Neuronal stem cell (in vitro differentiated cells): ENCODE results near the gene CFAP54.

ENCODE experiments used
- DNase-seq: peaks from one replicate; pipeline ENCODE4 v3.0.0-alpha.2; 2013; ENCODE audit warnings: low spot score
- H2AFZ ChIP-seq: one replicate; pipeline ENCODE4 v1.6.1; 2013; ENCODE audit warnings: mild to moderate bottlenecking, low read length, inconsistent platforms
- H2AK5ac ChIP-seq: 2 replicates; pipeline ENCODE4 v1.6.1; 2013; ENCODE audit warnings: low read depth, mild to moderate bottlenecking, inconsistent platforms, low read length, moderate library complexity, mixed read lengths
- H2BK120ac ChIP-seq: 2 replicates; pipeline ENCODE4 v1.6.1; 2013; ENCODE audit warnings: low read depth, mild to moderate bottlenecking, inconsistent platforms, low read length, moderate library complexity, mixed read lengths
- H2BK12ac ChIP-seq: one replicate; pipeline ENCODE4 v1.6.1; 2013; ENCODE audit warnings: low read length, inconsistent platforms
- H2BK15ac ChIP-seq: 2 replicates; pipeline ENCODE4 v1.6.1; 2013; ENCODE audit warnings: mild to moderate bottlenecking, low read length, inconsistent platforms, mixed read lengths
- H2BK5ac ChIP-seq: one replicate; pipeline ENCODE4 v1.6.1; 2013; ENCODE audit warnings: inconsistent platforms, mild to moderate bottlenecking, low read length, moderate library complexity
- H3K14ac ChIP-seq: one replicate; pipeline ENCODE4 v1.6.1; 2013; ENCODE audit warnings: low read length, inconsistent platforms
- H3K18ac ChIP-seq: 2 replicates; pipeline ENCODE4 v1.6.1; 2013; ENCODE audit warnings: low read length, inconsistent platforms
- H3K23ac ChIP-seq: 2 replicates; pipeline ENCODE4 v1.6.1; 2013; ENCODE audit warnings: low read depth, mild to moderate bottlenecking, mixed read lengths, low read length, inconsistent platforms; ENCODE audit not compliant: poor library complexity
- H3K27ac ChIP-seq: replicated peaks from 3 replicates; pipeline ENCODE4 v1.5.1; 2013; ENCODE audit warnings: low read length, inconsistent platforms
- H3K27me3 ChIP-seq, 3 experiments: 2 replicates each; pipeline ENCODE4 v1.6.1; 2013; ENCODE audit warnings: low read length in 3 of 3, mild to moderate bottlenecking in 2 of 3, inconsistent platforms in 1 of 3, low read depth in 1 of 3, mixed read lengths in 1 of 3, moderate library complexity in 1 of 3; ENCODE audit not compliant: control insufficient read depth in 3 of 3, insufficient read depth in 3 of 3
- H3K36me3 ChIP-seq, 2 donors: replicated peaks in 1 of 2; 2 replicates each; pipeline ENCODE4 v1.6.1; 2013; ENCODE audit warnings: low read length in 2 of 2; ENCODE audit not compliant: control insufficient read depth in 2 of 2, insufficient read depth in 2 of 2
- H3K4ac ChIP-seq: 2 replicates; pipeline ENCODE4 v1.6.1; 2013; ENCODE audit warnings: inconsistent platforms, mild to moderate bottlenecking, low read length, moderate library complexity
- H3K4me1 ChIP-seq, 2 donors: 1 replicate in 1 of 2; 2 replicates in 1 of 2; pipeline ENCODE4 v1.6.1; 2013; ENCODE audit warnings: low read length in 2 of 2, low read depth in 1 of 2; ENCODE audit not compliant: control insufficient read depth in 2 of 2, insufficient read depth in 1 of 2
- H3K4me2 ChIP-seq: one replicate; pipeline ENCODE4 v1.6.1; 2013; ENCODE audit warnings: mild to moderate bottlenecking, low read length, inconsistent platforms; ENCODE audit not compliant: insufficient read depth, poor library complexity, severe bottlenecking
- H3K4me3 ChIP-seq, 2 donors: 2 replicates each; pipeline ENCODE4 v1.5.1; 2013; ENCODE audit warnings: low read length in 2 of 2, mild to moderate bottlenecking in 2 of 2, inconsistent platforms in 1 of 2, moderate library complexity in 1 of 2
- H3K79me1 ChIP-seq: one replicate; pipeline ENCODE4 v1.6.1; 2013; ENCODE audit warnings: low read depth, mild to moderate bottlenecking, inconsistent platforms, low read length, moderate library complexity
- H3K9ac ChIP-seq: one replicate; pipeline ENCODE4 v1.6.1; 2013; ENCODE audit warnings: mild to moderate bottlenecking, low read depth, low read length, inconsistent platforms; ENCODE audit not compliant: poor library complexity
- H3K9me3 ChIP-seq, 2 donors: replicated peaks in 1 of 2; 2 replicates each; pipeline versions ENCODE3 to v1.6.1; 2013; ENCODE audit warnings: low read length in 2 of 2, mild to moderate bottlenecking in 2 of 2, inconsistent platforms in 1 of 2, low read depth in 1 of 2, mixed read lengths in 1 of 2, moderate library complexity in 1 of 2; ENCODE audit not compliant: control insufficient read depth in 2 of 2, insufficient read depth in 1 of 2
- H4K8ac ChIP-seq: one replicate; pipeline ENCODE4 v1.6.1; 2013; ENCODE audit warnings: low read depth, mild to moderate bottlenecking, inconsistent platforms, low read length, moderate library complexity
- H4K91ac ChIP-seq: one replicate; pipeline ENCODE4 v1.6.1; 2013; ENCODE audit warnings: low read length, low read depth, mild to moderate bottlenecking, inconsistent platforms; ENCODE audit not compliant: poor library complexity
- WGBS, 2 donors: extraction: QIAGEN DNeasy Blood & Tissue Kit; methylation state at CpG; one replicate each; pipeline ENCODE4 v1.1.7; 2013; ENCODE audit warnings: missing lambda C conversion rate in 2 of 2, mixed read lengths in 1 of 2; ENCODE audit not compliant: insufficient read length in 2 of 2, insufficient replicate concordance in 1 of 2; ENCODE audit errors: extremely low coverage in 2 of 2; 5-methylcytosine and 5-hydroxymethylcytosine counted together

Gene CFAP54

GRCh38 chr12:96846293-96846692, 356.9 kb downstream of the CFAP54 start:
- no peaks in the 10 kb centered on the region for H3K36me3 ChIP-seq
- H3K79me1 ChIP-seq, result no peaks in the 10 kb centered on the region
- no peak overlapping the region for H3K23ac ChIP-seq
- no peaks in the 10 kb centered on the region for H3K27me3 ChIP-seq
- H3K18ac ChIP-seq, result no peak overlapping the region
- no peak overlapping the region for H2BK15ac ChIP-seq
- no peak overlapping the region for H2AK5ac ChIP-seq
- DNase-seq, result no peak
- no peak overlapping the region for H3K4me2 ChIP-seq
- H3K9ac ChIP-seq, result no peak overlapping the region
- no peaks in the 10 kb centered on the region for H3K9me3 ChIP-seq
- no peak overlapping the region for H3K4ac ChIP-seq
- no CpG with 5 or more reads among the region's 2 CpGs for WGBS, 2 donors
- H2BK12ac ChIP-seq, result no peak overlapping the region
- H3K4me1 ChIP-seq, result peaks cover 6 to 11% of the 10 kb centered on the region in 2 donors
- H3K14ac ChIP-seq, result no peak overlapping the region
- H2BK5ac ChIP-seq, result no peak overlapping the region
- H2AFZ ChIP-seq, result peak overlapping the region; percentile 39
- H4K91ac ChIP-seq, result no peak overlapping the region
- no peak overlapping the region for H4K8ac ChIP-seq
- H2BK120ac ChIP-seq, result no peak overlapping the region
- H3K27ac ChIP-seq, result no peak overlapping the region
- H3K4me3 ChIP-seq, result no peak overlapping the region

GRCh38 chr12:96850676-96851075, 361.3 kb downstream of the CFAP54 start:
- Histone ChIP-seq H3K14ac (no peak overlapping the region), H3K27ac (no peak overlapping the region), H3K79me1 (no peaks in the 10 kb centered on the region), H2BK5ac (no peak overlapping the region), H3K4me3 (no peak overlapping the region), H3K36me3 (no peaks in the 10 kb centered on the region), H3K9ac (no peak overlapping the region), H4K8ac (no peak overlapping the region), H2AFZ (no peak overlapping the region), H2AK5ac (no peak overlapping the region), H3K4ac (no peak overlapping the region), H3K9me3 (no peaks in the 10 kb centered on the region), H4K91ac (no peak overlapping the region), H2BK15ac (no peak overlapping the region), H3K23ac (no peak overlapping the region), H3K4me2 (no peak overlapping the region), H2BK120ac (no peak overlapping the region), H3K4me1 (peaks cover 6 to 7% of the 10 kb centered on the region in 2 donors), H2BK12ac (no peak overlapping the region), H3K27me3 (no peaks in the 10 kb centered on the region), H3K18ac (no peak overlapping the region)
- no peak for DNase-seq
- no CpG with 5 or more reads among the region's 3 CpGs for WGBS, 2 donors

GRCh38 chr12:96858162-96858561, 368.8 kb downstream of the CFAP54 start:
- Histone ChIP-seq H3K79me1 (no peaks in the 10 kb centered on the region), H3K9ac (no peak overlapping the region), H3K18ac (no peak overlapping the region), H3K4ac (no peak overlapping the region), H3K4me1 (peaks cover 0 to 2% of the 10 kb centered on the region in 2 donors), H4K91ac (no peak overlapping the region), H3K27me3 (no peaks in the 10 kb centered on the region), H3K4me3 (no peak overlapping the region), H2BK5ac (no peak overlapping the region), H2BK120ac (no peak overlapping the region), H2AFZ (no peak overlapping the region), H3K14ac (no peak overlapping the region), H3K9me3 (no peaks in the 10 kb centered on the region), H3K36me3 (no peaks in the 10 kb centered on the region), H3K23ac (no peak overlapping the region), H2AK5ac (no peak overlapping the region), H3K4me2 (no peak overlapping the region), H4K8ac (no peak overlapping the region), H3K27ac (no peak overlapping the region), H2BK15ac (no peak overlapping the region), H2BK12ac (no peak overlapping the region)
- WGBS, 2 donors, result no CpG with 5 or more reads among the region's 1 CpG
- DNase-seq, result no peak

- no peak overlapping the region for H2BK5ac ChIP-seq
- no peak for DNase-seq
- no peak overlapping the region for H3K23ac ChIP-seq
- H3K4me1 ChIP-seq, result peaks cover 0 to 2% of the 10 kb centered on the region in 2 donors
- H3K4me2 ChIP-seq, result no peak overlapping the region
- H3K4ac ChIP-seq, result no peak overlapping the region
- H3K4me3 ChIP-seq, result no peak overlapping the region
- H3K79me1 ChIP-seq, result no peaks in the 10 kb centered on the region
- no peak overlapping the region for H3K14ac ChIP-seq
- no peak overlapping the region for H2AFZ ChIP-seq
- H4K91ac ChIP-seq, result no peak overlapping the region
- no peak overlapping the region for H2BK15ac ChIP-seq
- H3K9ac ChIP-seq, result no peak overlapping the region
- H3K36me3 ChIP-seq, result no peaks in the 10 kb centered on the region
- H3K9me3 ChIP-seq, result no peaks in the 10 kb centered on the region
- no peak overlapping the region for H2AK5ac ChIP-seq
- H4K8ac ChIP-seq, result no peak overlapping the region
- no peaks in the 10 kb centered on the region for H3K27me3 ChIP-seq
- H2BK12ac ChIP-seq, result no peak overlapping the region
- no peak overlapping the region for H3K18ac ChIP-seq
- no peak overlapping the region for H2BK120ac ChIP-seq
- WGBS, 2 donors, result no CpG with 5 or more reads among the region's 2 CpGs
- no peak overlapping the region for H3K27ac ChIP-seq
These were observed 372.3 kb downstream of the CFAP54 start for GRCh38 chr12:96861656-96862055.
